RCC 7860 (cell line): ENCODE measurements around the gene TRIM38.
"Not testable (repeated sequence)": the region's sequence is repeated elsewhere in the genome, so short reads cannot be mapped to it uniquely, and the experiment has no call there.

Source experiments
- DNase-seq: peaks from one replicate; pipeline ENCODE4 v3.0.0-alpha.2; 2015; ENCODE audit warnings: low spot score
- FAIRE-seq: peaks from 2 replicates; lab custom pipeline; 2012; peaks lifted over from hg19 to GRCh38; lab: Jason Lieb, UNC

Gene TRIM38

DNA sequence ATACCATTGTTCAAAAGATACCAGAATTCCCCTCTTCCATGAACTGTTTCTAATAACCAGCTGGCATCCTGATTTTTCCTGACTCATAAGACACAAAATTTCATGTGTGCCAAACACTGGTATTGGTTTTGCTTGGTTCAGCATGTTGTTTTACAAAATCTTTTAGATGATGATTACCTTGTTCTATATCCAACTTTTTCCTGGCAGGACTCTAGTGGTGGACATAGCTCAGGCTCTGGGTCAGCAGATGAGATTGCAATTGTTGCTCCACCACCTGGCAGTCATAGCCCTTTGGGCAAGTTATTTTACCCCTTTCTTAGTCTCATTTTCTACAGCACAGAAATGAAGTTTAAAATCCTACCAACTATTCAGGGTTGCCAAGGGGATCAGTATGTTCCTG is 6.2 kb downstream of the TRIM38 start:
- no peak for DNase-seq
- FAIRE-seq: no peak

DNA sequence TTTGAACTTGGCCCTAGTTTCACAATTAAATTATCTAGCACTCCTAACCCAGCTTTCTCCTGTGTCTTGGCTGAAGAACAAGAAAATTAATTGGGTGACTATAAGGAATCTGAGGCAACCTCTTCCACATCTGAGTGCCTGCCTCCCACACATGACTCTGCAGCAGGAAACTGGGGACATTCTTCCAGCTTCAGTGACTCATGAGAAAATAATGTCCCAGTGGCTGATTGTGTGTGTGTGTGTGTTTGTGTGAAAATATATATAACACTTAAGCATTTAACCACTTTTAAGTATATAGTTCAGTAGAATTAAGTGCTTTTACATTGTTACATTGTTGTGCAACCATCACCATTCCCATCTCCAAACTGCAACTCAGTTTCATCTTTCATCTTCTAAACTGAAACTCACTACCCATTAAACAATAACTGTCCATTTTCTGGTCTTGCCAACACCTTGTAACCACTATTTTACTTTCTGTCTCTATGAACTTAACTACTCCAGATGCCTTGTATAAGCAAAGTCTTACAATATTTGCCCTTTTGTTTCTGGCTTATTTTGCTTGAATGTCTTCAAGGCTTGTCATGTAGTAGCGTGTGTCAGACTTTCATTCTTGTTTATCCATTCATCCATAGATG is 8.7 kb downstream of the TRIM38 start:
- DNase-seq: peak; percentile 90
- peak; percentile 97 for FAIRE-seq

DNA sequence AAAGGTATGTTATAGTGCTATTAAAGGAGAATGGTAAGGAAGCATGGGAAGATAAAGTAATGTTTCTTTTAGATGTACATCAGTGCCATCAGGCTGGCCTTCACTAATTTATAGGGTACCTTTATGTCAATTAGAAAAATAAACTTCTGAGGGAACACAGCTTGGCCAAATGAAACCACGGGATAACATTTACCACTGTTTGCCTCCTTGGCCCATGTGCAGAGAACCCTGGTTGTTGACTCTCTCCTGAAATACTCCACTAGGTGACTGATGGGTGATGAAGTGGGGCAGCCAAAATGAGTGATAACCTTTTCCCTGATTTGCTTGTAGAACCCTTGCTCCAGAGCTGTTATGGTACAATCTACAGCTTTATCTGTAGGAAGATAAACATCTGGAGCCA is 9.5 kb downstream of the TRIM38 start:
- DNase-seq: no peak
- FAIRE-seq: no peak

DNA sequence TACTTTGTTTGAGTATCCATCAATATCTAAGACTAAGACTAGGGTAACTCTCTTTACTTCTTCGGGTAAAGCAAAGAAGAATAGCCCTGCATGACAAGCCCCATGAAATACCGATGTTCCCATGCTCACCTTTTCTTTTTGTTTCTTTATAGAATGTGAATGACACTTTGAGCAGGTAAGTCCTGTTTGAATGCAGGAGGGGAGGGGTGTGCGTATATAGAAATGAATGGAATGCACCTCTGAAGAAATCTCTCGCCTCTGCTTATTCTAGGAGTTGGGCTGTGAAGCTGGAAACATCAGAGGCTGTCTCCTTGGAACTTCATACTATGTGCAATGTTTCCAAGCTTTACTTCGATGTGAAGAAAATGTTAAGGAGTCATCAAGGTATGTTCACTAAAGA is 10.3 kb downstream of the TRIM38 start:
- FAIRE-seq (no peak), DNase-seq (no peak)

DNA sequence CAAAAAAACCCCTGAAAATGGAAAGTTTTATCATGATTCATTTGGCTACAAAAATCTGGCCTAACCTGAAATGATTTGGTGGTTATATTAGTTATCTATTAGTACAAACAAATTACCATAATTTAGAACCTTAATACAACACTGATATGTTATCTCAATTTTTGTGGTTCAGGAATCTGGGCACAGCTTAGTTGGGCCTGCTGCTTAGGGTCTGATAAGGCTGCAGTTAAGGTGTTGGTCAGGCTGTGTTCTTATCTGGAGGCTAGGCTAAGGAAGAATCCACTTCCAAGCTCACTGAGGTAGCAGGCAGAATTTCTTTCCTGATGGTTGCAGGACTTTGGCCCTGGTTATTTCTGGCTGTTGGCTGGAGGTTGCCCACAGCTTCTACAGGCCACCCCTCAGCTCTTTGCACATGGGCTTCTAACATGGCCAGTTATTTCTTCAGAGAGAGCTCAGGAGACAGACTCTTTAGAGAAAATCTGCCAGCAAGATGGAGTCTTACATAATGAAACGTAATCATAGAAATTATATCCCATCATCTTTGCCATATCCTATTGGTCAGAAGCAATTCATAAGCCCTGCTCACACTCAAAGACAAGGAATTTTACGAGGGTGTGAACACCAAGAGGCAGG is 11.4 kb downstream of the TRIM38 start:
- no peak for FAIRE-seq

DNA sequence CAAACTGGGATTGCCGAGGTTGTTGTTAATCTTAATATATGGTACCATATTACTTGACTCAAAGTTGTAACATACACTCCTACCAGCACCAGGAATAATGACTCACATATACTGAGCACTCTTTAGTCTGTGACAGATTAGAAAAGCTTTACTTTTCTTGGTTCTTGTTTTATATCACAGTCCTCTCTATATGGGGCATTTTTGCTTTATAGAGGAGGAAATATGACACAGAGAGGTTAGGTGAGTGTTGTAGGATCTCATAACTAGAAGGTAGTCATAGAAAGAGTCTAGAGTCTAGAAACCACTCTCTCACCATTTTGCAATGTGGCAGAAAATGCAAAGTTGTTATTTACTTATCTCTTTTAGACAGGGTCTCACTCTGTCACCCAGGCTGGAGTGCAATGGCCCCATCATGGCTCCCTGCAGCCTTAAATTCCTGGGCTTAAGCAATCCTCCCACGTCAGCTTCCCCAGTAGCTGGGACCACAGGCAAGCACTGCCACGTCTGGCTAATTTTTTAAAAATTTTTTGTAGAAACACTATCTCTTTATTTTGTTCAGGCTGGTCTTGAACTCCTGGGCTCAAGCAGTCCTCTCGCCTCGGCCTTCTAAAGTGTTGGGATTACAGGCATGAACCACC is 13.4 kb downstream of the TRIM38 start:
- DNase-seq: no peak
- no peak for FAIRE-seq

More for the DNA sequence above, 11.4 kb downstream of the TRIM38 start:
- no peak for DNase-seq

DNA sequence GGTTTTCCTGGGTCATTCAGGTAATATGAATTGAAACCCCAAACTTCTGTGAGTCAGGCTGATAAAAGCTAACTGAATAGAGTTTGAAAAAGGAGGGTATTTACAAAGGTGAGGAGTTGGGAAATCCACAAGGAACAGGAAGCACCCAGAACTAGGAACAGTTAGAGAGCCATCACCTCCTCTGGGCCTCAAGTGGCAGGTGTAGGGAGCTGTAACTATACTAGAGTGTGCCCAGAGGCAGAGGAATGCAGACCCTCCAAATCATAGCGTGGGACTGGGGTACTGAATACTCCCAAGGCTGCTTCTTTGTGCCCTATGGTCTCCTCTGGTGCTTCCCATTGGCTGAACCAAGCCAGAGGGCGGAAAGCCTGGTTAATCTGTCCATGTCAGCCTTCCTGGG is 18.3 kb downstream of the TRIM38 start:
- FAIRE-seq: no peak
- no peak for DNase-seq

DNA sequence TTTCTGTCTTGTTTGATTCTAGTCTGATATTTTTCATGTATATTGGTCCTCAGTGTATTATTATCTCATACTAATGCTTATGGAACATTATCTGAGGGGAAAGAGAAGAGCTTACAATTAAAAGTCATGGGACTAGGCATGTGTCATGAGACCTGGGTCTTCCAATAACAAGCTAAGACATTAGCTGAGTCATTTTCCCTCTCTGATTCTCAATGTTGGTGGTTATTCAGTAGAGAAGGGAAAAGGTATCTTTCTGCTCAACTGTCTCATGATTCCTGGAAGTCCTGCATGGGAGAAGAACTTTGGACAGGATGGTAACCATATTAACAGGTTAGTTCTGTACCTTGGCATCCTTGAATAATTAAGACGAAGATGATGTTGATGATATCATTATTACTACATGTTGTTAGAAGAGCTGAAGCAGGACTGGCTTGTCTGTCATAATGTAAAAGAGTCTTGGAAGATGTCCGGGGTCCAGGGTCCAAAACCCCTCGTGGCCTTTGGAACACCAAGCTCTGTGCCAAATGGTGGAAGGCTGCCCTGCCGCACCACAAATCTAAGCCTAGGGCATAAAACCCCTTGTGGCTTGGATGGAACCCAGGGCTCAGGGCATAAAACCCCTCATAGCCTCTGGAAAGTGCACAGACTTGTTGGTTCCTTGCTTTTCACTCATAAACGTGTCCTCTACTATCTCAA is 19.1 kb downstream of the TRIM38 start:
- no peak for DNase-seq
- FAIRE-seq: no peak

DNA sequence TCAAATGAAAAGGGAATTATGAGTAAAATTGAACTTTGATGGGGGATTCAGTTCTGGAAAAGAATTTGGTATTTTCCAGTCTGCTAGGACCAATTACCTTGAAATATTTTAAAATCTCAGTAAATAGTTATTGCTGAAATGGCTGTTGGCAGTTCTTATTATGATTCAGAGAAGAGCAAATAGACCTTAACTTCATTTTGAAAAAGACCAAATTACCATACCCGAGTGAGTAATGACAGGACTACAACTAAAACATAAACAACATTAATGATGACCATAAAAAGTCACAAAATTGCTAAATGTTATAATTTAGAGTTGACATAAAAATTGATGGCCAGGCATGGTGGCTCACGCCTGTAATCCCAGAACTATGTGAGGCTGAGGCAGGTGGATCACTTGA is 21.7 kb downstream of the TRIM38 start:
- DNase-seq: no peak
- no peak for FAIRE-seq

DNA sequence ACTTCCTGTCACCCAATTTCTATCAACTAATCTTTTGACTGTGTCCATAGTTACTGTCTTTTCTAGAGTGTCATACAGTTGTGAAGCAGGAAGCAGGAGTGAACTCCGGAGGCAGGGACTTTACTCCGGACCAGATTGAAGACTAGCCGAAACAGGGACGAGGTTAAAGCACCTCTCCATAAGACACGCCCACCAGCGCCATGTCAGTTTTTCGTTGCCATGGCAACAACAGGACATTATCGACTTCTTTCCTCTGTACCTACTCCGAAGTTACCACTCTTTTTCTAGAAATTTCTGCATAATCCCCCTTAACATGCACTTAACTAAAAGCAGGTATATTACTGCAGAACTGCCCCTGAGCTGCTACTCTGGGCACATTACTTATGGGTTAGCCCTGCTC is 25.2 kb downstream of the TRIM38 start:
- no peak for FAIRE-seq
- DNase-seq: no peak

DNA sequence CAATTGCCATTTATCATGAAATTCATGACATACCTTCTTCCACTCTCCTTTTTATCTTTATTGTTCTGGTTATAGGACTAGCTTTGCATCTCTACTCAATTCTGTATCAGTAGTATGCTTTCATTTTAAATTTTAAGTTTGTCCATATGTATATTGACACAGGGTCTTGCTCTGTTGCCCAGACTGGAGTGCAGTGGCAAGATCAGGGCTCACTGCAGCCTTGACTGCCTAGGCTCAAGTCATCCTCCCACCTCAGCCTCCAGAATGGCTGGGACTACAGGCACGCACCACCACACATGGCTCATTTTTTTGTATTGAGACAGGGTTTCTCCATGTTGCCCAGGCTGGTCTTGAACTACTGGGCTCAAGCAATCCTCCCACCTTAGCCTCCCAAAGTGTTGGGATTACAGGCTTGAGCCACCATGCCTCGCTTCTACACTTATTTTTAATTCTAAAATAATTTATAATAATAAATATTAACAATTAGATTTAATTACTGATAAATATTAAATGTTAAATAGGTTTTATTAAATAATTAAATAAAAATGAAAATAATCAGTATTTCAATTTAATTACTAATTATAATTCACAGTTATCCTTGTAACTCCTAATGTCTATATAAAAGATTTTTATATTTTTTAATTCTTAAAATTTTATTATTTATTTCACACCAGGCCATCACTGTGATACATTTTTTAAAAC is 27.7 kb downstream of the TRIM38 start:
- FAIRE-seq: peak; percentile 71
- no peak for DNase-seq

DNA sequence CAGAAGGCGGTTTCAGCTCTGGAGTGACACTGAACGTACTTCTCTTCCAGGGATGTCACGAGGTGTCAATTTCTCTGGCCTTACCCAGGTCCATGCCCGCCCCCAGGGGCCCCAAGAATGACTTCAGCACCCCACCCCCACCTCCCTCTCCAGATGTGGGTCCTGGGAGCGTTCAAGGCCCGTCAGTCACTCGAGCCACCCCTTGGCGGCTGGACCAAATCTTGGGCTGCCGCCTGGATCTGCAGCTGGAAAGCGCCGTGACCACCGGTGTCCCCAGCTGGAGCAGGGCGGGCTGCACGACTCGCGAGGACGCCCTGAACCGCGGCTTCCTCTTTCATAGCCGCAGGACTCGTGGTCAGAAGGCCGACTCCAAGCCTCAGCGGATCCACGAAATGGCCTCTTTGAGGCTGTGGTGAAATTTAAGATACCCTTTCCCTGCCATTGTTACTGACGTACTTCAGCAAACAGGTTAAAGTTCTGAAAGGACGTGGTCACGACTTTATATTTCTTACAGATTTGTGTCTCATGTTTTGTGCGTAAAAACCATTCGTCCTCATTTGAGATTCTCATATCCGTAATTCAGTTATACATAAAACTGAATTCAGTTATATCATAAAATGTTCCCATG is 29.3 kb downstream of the TRIM38 start:
- no peak for FAIRE-seq
- DNase-seq: peak; percentile 13

DNA sequence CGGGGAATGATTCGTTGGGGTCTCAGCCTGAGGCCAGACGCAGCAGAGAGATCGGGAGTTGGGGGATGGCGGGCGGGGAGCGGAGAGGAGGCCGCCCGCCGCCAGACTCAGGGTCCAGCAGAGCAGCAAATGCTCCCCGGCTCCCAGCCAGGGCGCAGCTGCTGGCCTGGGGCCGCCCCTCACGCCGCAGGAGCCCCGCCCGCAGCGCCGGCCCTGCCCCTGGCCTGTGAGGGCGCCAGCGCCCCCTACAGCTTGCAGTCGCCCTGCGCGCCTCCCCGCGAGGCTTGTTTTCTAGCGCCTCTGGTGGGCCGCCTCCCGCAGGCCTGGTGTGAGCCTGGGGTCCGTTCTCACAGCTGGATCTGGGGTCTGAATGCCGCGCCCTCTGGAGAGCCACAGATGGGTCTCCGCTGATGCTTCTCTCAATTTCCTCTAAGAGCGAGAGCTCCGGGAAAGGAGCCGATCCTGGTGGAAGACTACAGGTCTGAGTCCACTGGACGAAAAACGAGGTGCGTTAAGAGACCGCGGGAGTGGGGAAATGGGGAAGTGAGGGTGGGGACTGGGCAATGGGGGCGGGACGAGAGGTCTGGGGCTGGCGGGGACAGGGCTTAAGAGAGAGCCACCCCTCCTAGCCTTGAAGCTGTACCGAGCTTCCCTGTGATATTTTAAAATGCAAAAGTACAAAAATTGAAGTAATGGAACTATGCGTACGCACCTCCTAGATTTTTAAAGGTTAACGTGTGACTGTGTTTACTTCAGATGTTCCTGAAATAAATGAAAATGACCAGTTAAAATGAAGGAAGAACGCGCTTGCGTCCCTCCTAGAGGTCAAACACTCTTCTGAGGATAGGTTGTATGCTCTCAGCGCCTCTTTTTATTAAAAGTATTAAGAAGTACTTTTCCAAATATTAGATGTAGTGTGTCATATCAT is 30.1 kb downstream of the TRIM38 start:
- peak; percentile 71 for DNase-seq
- no peak for FAIRE-seq

DNA sequence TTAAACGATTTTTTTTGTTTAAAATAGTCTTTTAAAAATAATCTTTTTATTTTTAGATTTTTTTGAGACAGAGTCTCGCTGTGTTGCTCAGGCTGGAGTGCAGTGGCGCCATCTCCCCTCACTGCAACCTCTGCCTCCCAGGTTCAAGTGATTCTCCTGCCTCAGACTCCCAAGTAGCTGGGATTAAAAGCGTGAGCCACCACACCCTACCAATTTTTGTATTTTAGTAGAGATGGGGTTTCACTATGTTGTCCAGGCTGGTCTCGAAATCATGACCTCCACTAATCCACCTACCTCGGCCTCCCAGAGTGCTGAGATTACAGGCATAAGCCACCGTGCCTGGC is 30.7 kb downstream of the TRIM38 start:
- not testable (repeated sequence) for FAIRE-seq, DNase-seq

DNA sequence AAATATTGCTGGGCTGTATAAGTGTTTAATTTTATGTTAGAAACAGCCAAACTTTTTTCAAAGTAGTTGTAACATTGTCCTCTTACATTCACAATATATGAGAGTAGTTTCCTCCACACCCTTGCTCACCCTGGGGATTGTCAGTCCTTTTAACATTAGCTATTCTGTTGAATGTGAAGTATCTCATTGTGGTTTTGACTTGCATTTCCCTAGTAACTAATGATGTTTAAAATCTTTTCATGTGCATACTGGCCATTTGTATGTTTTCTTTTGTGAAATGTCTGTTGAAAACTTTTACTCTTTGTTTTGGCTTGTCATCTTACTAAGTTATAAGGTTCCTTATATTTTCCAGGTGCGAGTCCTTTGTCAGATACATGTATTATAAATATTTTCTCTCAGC is 32.9 kb downstream of the TRIM38 start:
- FAIRE-seq (no peak), DNase-seq (no peak)

DNA sequence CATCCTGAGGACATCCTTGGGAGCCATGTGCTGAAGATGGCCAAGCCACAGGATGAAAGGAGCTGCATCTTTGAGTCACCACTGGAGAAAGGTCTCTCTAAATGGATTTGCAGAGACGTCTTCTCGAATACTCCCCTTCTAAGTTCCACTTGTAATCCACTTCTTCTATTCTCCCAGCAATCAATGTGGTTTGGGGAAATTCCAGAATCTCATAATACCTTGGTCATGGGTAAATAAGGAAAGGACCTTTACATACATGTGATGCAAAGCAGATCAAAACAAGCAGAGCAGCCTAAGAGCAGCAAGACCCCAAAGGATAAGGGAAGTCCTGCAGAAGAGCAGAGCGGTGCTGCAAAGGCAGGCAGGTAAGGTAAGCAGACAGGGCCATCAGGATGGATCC is 35.3 kb downstream of the TRIM38 start:
- DNase-seq: no peak
- no peak for FAIRE-seq

DNA sequence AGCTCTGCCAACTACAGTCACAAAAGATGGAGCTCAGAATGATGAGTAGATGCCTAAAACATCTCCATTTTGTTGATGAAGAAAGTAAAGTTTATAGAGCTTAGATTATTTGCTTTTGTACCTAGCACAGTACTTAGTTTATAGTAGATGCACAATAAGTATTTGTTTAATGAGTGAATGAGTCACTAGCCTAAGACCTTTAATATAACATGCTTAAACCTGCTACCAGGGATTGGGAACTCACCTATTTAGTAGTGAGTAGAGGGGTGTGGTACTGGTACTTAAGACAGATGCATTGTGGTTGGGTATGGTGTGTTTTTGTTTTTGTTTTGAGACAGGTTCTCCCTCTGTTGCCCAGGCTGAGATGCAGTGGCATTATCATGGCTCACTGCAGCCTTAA is 35.8 kb downstream of the TRIM38 start:
- FAIRE-seq (no peak), DNase-seq (no peak)

DNA sequence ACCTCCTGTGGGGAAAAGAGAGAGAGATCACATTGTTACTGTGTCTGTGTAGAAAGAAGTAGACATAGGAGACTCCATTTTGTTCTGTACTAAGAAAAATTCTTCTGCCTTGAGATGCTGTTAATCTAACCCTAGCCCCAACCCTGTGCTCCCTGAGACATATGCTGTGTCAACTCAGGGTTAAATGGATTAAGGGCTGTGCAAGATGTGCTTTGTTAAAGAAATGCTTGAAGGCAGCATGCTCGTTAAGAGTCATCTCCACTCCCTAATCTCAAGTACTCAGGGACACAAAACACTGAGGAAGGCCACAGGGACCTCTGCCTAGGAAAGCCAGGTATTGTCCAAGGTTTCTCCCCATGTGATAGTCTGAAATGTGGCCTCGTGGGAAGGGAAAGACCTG is 36.6 kb downstream of the TRIM38 start:
- not testable (repeated sequence) for FAIRE-seq, DNase-seq

DNA sequence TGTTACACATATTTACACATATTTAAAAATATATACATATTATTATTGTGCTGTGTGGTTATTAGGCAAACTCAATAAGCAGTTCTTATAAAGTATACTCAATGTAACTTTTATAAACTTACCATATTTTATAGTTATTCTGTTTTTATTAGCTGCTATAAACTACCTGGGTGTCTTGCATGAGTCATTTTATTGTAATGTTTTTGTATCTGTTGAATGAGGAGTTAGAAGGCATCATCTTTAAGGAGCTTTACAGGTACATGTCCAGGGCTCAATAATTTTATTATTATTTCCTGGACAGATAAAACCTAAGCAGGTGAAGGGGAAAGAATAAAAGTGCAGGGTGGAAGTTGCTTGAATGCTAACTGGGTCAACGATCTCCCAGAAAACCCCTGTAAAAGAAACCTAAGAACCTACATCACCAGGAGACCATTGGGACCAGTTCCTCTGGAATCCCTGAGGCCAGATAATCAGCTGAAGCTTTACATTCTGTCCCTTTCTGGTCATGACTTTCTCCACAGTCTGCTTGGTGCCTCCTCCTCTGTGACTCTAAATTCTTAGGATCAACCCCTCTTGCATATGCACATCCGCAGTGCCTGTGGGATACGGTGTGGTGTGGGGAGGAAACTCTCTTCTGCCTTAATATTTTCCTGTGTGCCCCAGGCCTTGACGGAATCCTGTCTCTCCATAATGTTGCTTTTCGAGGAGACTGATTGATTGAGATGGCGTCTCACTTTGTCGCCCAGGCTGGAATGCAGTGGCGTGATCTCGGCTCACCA is 38.0 kb downstream of the TRIM38 start:
- FAIRE-seq (no peak), DNase-seq (no peak)
